Activated naive CD8-positive, alpha-beta T cell treated with anti-CD3 and anti-CD28 coated beads, Interleukin-2, amount 50 U/mL, for 16 hours (primary cell): ENCODE measurements around the gene FADS2.

ENCODE experiments used
- DNase-seq: peaks from one replicate; pipeline ENCODE4 v3.0.0-alpha.2; 2020; ENCODE audit warnings: low read depth, low spot score

Gene FADS2

DNA sequence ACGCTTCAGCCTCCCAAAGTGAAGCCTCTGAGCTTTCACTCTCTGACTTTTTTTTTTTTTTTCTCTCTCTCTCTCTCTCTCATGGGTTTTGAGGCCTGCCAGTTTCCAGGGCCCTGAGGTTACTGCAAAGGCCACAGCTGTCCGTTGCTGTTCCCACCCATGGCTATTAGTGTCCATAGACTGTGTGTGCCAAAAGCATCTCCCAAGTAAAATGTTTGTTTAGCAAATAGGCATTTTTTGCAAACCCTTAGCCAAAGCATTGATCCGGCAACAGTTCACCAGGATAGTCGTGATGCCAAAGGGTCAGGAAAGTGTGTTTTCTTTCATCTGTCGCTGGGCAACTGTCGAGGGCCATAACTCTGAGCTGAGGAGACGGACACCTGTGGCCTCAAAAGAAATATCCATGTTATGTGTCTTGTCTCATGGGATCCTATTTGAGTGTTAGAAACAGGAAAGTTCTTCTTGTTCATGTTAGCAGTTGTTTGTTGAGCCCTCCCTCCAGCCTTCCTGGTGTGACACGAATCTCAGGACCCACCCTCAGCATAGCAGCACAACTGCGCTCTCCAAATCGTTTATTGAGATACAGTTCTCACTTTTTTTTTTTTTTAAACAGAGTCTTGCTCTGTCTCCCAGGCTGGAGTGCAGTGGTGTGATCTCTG is 18.4 kb downstream of the FADS2 start:
- DNase-seq, result no peak

DNA sequence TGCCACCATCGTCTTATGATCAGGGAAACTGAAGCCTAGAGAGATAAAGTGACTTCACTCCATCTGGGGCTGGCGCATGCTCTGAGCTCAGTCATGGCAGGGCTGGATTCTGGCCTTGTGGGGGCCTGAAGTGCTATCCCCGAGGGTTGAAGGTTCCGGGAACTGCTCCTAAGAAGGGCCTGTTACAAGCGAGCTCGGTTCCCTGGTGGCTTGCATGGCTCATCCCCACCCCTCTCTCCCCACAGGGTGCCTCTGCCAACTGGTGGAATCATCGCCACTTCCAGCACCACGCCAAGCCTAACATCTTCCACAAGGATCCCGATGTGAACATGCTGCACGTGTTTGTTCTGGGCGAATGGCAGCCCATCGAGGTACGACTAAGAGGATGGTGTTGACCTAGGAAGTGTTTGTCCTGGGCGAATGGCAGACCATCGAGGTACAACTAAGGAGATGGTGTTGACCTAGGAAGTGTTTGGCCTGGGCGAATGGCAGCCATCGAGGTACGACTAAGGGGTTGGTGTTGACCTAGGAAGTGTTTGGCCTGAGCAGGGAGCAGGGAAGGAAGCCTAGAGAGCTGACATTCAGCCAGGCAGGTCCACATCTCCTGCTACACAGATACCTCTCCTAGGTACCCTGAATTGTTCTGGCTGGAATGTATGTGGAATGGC is 19.9 kb downstream of the FADS2 start:
- DNase-seq, result no peak

DNA sequence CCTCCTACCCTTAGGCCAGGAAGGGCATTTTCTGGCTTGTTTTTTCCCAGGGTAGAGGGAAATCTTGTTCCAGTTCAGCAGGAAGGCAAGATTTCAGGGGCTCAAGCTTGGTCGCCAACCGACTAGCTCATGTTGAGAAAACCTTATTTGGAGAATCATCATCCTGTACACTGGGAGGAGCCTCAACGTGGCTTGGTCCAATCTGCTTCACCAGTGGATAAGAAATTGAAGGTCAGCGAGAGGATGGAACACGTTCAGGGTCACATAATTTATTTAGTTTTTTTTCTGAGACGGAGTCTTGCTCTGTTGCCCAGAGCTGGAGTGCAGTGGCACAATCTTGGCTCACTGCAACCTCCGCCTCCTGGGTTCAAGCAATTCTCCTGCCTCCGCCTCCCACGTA is 20.5 kb downstream of the FADS2 start:
- no peak for DNase-seq

DNA sequence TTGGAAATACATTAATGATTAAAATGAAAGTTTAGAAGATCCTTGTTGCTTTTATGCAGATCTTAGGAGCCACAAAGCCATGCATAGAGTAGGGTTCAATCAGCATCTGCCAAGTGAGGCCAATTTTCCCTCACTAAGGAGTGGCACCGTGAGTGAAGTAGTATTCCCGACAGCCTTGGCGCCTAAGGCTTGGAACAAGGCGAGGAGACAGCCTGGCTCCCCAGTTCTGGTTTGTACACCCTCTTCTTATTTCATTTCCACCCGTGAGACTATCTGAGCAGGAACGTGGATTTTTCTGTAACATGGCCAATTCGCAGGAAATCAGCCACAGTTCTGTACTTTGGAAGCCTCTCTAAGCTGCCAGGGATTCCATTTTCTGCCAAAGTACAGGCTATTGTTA is 22.6 kb downstream of the FADS2 start:
- no peak for DNase-seq

DNA sequence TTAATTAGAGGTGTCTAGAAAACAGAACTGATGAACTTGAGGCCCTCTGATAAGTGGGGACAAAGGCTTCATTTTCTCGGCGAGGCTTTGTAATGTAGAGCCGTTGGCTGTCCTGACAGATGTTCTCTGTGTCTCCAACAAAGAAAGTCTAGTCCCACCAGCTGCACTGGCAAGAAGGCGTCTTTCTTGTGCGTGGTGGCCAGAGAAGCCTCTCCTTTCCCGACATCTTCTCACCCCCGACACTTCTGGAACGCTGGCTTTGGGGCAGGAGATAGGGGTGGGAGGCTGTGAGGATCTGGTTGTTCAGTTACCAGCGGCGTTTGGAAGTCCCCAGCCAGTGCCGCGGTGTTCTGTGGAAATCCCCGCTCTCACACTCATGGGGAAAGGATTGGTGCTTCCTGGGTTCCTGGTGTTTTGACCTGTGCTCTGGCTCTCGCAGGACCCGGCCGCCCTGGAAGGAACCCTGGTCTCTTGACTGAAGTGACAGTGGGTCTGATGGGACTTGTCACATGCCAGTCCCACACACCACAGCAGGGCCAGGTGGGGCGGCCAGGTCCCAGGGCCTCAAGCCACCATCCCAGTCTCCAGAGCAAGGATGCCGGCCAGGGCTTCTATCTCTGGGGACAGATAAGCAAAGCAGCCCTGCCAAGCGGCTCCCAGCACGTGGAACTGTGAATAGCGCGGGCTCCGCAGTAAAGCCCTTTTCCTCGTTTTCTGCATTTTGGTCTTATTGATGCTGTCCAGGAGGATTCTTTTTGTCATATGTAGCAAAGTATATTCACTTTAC is 23.2 kb downstream of the FADS2 start:
- no peak for DNase-seq

DNA sequence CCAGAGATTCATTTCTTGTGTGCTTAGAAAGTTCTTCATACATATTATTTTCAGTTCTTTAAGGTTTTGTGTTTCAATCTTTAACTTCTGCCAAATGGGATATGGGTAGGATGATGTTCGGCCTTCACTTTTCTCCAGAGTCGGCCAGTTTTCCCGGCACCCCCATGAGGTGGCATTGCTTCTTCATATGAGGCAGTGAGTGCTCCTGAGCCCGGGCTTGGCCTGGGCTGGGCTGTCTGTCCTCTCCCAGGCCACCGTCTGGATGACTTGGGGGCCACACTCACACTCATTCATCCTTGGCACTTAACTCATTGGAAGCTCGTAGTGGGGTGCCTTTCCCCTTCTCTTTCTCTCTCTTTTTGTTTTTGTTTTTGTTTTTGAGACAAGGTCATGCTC is 23.8 kb downstream of the FADS2 start:
- no peak for DNase-seq

DNA sequence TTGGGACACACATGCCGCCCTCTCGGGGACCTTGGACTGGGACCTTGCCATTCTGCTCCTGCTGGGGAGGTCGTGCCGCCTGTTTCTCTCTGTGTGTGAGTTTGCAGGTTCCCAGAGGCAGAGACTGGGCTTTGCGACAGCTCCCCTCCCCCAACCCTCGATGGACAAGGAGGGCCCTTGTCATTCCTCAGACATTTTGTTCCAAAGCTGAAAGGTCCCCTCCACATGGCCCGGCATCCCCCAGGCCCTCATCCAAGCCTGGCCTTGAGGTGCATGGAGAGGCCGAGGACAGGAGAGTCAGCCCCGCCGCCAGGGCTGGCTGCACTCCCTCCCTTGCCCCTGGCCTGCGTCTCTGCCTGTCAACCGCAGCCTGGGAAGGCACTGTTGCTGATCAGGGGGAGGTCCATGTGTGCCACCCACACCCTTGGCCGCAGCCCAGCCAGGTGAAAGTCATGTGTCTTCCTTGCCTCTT is 25.6 kb downstream of the FADS2 start:
- DNase-seq, result no peak

DNA sequence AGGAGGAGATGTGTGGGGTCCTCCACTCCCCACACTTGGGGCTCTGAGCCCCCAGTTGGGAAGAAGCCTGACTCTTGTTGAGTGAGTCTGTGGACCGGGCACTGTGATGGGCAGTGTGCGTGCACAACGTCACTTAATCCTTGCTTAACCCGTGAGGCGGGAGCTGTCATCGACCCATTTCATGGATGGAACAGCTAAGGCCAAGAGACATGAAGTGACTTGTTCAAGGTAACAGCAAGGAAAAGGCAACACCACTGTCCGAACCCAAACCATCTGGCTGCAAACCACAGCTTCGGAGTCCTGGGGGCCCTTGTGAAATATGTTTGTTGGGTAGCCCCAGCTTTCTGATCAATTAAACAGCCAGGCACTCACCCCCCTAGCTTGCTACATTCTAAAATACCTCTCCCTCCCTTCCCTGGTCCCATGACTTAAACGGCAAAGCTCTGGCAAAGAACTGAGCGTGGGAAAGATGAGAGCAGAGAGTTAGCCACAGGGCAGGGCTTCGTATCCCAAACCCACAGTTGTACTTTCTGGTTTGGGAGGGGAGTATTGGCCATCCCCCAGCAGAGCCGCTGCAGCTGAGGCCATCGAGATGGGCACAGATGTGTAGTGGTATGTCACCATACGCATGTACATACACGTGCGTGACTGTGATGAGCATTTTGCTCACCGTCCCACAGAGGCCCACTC is 26.3 kb downstream of the FADS2 start:
- DNase-seq, result no peak

DNA sequence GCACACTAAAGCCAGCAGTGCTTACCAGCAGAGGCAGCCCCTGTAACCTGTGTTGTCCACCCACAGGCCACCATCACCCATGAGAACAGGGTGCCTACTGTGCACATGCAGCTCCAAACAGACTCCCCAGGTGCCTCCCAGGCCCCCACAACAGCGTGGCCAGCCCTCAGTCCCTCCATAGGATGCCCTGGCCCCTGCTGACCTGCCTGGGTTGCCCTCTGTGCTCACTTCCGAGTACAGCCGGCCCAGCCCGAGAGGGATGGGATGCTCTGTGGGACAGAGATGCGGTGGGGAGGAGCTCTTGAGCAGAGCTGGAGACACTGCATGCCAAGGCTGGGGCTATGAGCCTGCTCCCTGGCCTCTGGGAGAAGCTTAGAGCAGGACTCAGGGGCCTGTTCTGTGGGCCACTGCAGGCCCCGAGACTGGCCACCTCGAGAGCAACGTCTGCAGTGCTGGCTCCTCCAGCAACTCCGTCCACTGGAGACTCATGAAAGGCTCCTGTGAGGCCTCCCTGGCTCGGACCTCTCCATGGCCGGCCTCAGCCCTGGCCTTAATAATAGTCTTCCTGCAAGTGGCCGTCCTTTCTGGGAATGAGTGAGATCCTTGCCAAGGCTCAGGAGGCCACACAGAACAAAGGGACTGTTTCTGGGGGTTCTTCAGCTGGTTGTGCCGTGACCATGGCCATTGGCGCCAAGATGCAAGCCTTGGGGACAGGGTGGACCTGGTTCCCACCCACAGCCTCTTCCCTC is 27.0 kb downstream of the FADS2 start:
- DNase-seq, result no peak

DNA sequence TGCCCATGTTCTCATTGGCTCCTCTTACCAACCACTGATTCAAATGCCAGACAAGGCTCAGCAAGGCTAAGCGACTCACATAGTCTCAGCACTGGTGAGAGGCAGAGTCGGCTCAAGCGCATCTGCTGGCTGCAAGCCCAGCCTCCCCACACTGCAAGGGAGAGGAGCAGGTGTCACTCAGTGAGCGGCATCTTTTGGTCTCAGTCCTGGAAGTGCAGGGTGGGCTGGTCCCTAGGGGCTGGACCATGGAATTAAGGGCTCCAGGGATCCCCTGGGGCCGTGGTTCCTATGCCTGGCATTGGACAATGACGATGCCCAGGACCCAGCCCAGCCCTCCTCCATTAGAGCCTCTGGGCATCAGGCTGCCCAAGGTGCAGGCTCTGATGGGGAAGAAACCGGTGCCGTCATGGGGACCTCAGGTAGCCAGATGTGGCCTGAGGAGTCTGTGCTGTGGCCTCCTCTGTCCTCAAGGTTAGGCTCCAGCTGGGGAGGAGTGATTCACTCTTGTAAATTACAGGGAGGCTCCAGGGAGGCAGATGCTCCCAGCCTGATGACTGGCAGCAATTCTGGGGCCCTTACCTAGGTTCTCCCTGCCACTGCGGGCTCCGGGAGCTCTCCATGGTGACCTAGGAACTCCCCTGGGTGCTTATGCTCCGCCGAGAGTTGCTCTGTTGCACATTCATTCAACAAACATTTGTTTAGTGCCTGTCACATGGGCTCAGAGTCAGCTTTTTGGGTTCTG is 28.0 kb downstream of the FADS2 start:
- DNase-seq, result no peak

DNA sequence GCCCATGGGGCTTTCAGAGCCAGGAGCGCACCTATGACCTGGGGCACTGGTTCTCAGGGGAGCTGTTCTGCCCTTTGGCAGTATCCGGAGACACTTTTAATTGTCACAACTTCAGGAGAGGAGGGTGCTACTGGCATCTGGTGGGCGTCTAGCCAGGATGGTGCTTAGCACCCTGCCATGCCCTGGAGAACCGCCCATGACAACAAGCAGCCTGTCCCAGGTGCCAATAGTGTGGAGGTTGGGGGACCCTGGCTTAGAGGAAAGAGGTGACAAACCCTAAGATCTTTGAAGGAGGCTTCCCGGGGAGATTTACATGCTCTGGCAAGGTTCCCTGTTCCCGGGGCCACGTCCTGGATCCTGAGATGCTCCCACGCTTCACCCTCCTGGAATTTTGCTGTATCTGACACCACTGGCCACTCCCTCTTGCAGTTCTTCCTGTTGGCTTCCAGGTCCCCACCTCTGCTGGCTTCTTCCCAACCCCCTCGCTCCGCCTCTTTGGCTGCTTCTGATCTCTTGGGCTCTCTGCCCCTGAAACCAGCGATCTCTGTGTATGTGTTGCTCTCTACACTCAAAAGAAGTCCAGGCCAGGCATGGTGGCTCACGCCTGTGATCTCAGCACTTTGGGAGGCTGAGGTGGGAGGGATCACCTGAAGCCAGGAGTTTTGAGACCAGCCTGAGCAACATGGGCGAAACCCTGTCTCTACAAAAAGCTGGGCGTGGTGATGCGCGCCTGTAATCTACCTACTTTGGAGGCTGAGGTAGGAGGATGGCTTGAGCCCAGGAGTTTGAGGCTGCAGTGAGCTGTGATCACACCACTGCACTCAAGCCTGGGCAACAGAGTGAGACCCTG is 32.2 kb downstream of the FADS2 start:
- no peak for DNase-seq

DNA sequence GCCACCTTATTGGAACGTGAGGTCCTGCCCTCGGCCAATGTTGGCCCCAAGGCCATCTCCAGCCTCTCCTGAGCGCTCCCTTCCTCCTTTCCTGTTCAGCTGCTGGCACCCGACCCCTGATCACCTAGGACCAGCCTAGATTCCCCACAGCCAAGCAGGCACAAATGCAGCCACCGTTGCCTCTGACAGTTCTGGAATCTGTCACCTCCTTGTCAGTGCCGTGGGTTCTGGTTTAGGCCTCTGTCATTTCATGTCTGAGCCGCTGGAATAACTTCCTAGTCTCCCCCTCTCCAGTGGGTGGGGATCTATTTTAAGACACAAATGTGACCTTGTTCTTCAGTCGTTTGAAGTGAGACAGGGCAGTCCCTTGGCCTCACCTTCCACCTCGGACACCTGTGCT is 33.5 kb downstream of the FADS2 start:
- no peak for DNase-seq

DNA sequence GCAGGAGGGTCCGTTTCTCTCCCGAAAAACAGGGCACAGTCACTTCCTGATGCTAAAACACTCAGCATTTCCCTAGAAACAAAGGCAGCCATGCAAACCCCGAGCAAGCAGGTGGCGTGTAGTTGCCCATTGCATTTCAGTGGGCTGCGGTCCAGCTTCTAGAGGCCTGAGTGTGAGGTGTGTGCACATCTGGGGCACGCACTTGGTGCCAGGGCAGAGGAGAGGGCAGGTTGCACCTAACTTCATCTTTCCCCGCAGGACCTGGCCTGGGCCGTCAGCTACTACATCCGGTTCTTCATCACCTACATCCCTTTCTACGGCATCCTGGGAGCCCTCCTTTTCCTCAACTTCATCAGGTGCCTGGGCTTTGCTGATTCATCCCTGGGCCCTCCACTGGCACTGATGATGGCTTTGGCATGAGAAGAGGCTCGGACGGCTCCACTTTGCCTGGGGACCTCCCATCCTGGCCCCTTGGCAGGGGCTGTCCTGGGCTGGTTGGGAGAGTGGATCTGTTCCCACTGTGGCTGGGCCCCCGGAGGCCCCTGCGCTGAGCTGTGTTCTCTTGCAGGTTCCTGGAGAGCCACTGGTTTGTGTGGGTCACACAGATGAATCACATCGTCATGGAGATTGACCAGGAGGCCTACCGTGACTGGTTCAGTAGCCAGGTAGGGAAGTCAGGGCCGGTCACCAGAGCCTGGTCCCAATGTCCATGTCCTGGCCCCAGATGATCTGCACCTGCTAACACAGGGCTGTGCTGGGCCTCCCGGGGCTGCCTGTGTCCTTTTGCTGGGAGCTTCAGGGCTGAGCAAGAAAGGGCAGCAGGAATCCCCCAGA is 34.8 kb downstream of the FADS2 start:
- no peak for DNase-seq

DNA sequence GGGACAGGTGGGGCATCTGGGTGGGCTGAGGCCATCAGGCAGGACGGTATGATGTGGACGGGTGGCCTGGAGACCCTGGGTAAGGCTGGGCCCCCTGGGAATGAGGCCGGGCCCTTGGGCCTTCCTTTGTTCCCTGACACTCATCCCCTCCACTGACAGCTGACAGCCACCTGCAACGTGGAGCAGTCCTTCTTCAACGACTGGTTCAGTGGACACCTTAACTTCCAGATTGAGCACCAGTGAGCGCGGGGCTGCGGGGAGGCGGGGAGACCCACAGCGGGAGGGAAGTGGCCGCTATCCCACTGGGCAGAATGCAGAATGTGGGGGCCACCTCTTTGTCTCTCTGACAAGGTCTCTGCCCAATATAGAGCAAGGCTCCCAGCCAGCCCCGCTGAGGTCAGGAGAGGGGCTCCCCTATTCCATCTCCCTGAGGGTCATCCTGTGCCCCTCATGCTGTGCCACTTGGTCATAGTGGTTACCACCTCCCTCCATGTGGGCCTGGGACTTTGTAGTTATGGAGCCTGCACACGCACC is 35.5 kb downstream of the FADS2 start:
- no peak for DNase-seq

DNA sequence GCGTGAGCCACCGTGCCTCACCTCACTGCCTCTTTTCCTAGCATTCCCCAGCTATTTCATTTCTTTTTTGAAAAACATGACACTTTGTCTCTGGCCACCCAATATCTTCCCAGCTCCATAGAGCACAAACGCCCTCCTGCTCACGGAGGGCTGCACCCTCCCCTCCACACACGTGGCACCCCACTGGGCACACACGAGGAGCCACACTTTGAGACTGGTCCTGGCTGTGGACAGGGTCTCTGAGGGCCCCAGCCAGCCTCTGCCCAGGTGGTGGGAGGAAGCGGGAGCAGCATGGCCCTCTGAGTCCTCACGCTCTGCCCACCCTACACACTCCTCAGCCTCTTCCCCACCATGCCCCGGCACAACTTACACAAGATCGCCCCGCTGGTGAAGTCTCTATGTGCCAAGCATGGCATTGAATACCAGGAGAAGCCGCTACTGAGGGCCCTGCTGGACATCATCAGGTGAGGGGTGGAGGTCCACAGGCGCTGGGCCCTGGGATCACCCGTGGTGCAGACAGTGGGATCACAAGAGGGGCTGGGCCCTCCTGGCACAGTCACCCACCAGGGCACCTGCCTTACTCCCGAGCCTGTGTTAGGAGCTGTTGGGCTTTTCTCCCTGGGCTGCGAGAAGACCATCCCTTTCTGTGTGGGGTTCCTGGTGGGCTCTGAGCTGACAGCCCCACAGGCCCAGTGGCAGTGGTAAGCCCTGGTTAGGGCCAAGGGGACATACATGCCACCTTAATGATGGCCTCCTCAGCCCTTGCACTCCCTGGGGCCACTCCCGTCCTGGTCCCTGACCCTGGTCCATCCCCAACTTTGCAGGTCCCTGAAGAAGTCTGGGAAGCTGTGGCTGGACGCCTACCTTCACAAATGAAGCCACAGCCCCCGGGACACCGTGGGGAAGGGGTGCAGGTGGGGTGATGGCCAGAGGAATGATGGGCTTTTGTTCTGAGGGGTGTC is 37.0 kb downstream of the FADS2 start:
- no peak for DNase-seq

DNA sequence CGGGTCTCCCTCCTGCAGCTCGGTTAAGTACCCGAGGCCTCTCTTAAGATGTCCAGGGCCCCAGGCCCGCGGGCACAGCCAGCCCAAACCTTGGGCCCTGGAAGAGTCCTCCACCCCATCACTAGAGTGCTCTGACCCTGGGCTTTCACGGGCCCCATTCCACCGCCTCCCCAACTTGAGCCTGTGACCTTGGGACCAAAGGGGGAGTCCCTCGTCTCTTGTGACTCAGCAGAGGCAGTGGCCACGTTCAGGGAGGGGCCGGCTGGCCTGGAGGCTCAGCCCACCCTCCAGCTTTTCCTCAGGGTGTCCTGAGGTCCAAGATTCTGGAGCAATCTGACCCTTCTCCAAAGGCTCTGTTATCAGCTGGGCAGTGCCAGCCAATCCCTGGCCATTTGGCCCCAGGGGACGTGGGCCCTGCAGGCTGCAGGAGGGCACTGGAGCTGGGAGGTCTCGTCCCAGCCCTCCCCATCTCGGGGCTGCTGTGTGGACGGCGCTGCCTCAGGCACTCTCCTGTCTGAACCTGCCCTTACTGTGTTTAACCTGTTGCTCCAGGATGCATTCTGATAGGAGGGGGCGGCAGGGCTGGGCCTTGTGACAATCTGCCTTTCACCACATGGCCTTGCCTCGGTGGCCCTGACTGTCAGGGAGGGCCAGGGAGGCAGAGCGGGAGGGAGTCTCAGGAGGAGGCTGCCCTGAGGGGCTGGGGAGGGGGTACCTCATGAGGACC is 38.3 kb downstream of the FADS2 start:
- no peak for DNase-seq

DNA sequence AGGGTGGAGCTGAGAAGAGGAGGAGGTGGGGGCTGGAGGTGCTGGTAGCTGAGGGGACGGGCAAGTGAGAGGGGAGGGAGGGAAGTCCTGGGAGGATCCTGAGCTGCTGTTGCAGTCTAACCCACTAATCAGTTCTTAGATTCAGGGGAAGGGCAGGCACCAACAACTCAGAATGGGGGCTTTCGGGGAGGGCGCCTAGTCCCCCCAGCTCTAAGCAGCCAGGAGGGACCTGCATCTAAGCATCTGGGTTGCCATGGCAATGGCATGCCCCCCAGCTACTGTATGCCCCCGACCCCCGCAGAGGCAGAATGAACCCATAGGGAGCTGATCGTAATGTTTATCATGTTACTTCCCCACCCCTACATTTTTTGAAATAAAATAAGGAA is 38.9 kb downstream of the FADS2 start:
- no peak for DNase-seq
